HEK293 (cell line): ENCODE measurements around the gene FOLR2.

Source experiments
- CTCF ChIP-seq: fragments of 450-650 bp; formaldehyde crosslinking; IDR thresholded peaks from 2 replicates; pipeline ENCODE4 v1.5.1; 2016; ENCODE audit warnings: missing biosample characterization, missing genetic modification characterization
- ZNF777 ChIP-seq: fragments of 450-650 bp; formaldehyde crosslinking; IDR thresholded peaks from 2 replicates; pipeline ENCODE4 v1.5.1; 2017; ENCODE audit warnings: missing biosample characterization, missing genetic modification characterization, borderline replicate concordance

GRCh38 chr11:72241291-72241781 is 24.7 kb downstream of the FOLR2 start:
- no peak for TF ChIP-seq CTCF
- no peak for TF ChIP-seq ZNF777 (tag by site-specific recombination)
